K562 (cell line): ENCODE data around the gene SPIRE1. TPM values are rescaled to one million over a fixed set of nuclear protein-coding genes. Genes with fewer than 3 reads are reported as not detected.

ENCODE experiments used
- ARHGAP35 ChIP-seq: fragments of 450-650 bp; IDR thresholded peaks from 2 replicates; pipeline ENCODE4 v1.6.1; 2018; ENCODE audit not compliant: partially characterized antibody
- ASH1L ChIP-seq: fragments of 450-650 bp; IDR thresholded peaks from 2 replicates; pipeline ENCODE4 v1.6.1; 2018; ENCODE audit warnings: borderline replicate concordance, mild to moderate bottlenecking, low read depth; ENCODE audit not compliant: partially characterized antibody
- BCOR ChIP-seq: fragments of 450-650 bp; IDR thresholded peaks from 2 replicates; pipeline ENCODE4 v1.6.1; 2016
- DMBX1 ChIP-seq: fragments of 250-450 bp; sonication (Bioruptor Pico); IDR thresholded peaks from 2 replicates; pipeline ENCODE4 v1.8.0; 2022; ENCODE audit warnings: inconsistent platforms, mild to moderate bottlenecking, moderate library complexity, borderline replicate concordance
- E2F3 ChIP-seq: fragments of 250-450 bp; sonication (Bioruptor Pico); IDR thresholded peaks from 2 replicates; pipeline ENCODE4 v1.4.0; 2020; ENCODE audit warnings: mild to moderate bottlenecking
- ELK1 ChIP-seq: sonication (generic); formaldehyde crosslinking; IDR thresholded peaks from 2 replicates; pipeline ENCODE4 v1.8.1; 2022; ENCODE audit warnings: missing genetic modification reagents
- EP300 ChIP-seq: IDR thresholded peaks from 2 replicates; pipeline ENCODE4 v1.6.1; 2012; ENCODE audit warnings: low read length, improper control_type of control experiment
- HNRNPK ChIP-seq: fragments of 200-400 bp; formaldehyde crosslinking; IDR thresholded peaks from one replicate; pipeline ENCODE4 v1.6.1; 2018; ENCODE audit warnings: mild to moderate bottlenecking, low read depth, low read length; ENCODE audit not compliant: poor library complexity, severe bottlenecking
- HOXB6 ChIP-seq: fragments of 250-450 bp; sonication (Bioruptor Pico); IDR thresholded peaks from 2 replicates; pipeline ENCODE4 v1.5.1; 2022; ENCODE audit warnings: mild to moderate bottlenecking, borderline replicate concordance
- MAFG ChIP-seq: fragments of 450-650 bp; conservative IDR thresholded peaks from 2 replicates; pipeline ENCODE4 v1.6.1; 2016; ENCODE audit warnings: missing genetic modification characterization, missing compliant biosample characterization
- NCOA6 ChIP-seq: fragments of 450-650 bp; IDR thresholded peaks from 2 replicates; pipeline ENCODE4 v1.6.1; 2017; ENCODE audit warnings: mild to moderate bottlenecking
- NFIX ChIP-seq: fragments of 250-450 bp; sonication (Bioruptor Pico); IDR thresholded peaks from 2 replicates; pipeline ENCODE4 v1.4.0; 2020; ENCODE audit warnings: low read depth, mild to moderate bottlenecking, moderate library complexity
- NFRKB ChIP-seq: fragments of 450-650 bp; IDR thresholded peaks from 2 replicates; pipeline ENCODE4 v1.6.1; 2016; ENCODE audit warnings: low read depth
- NUFIP1 ChIP-seq: fragments of 450-650 bp; IDR thresholded peaks from 2 replicates; pipeline ENCODE4 v1.6.1; 2018; ENCODE audit not compliant: partially characterized antibody
- SMARCA4 ChIP-seq: fragments of 450-650 bp; IDR thresholded peaks from 2 replicates; pipeline ENCODE4 v1.6.1; 2016
- THRAP3 ChIP-seq: fragments of 450-650 bp; IDR thresholded peaks from 2 replicates; pipeline ENCODE4 v1.6.1; 2016; ENCODE audit warnings: mild to moderate bottlenecking, inconsistent platforms, borderline replicate concordance
- ZBED1 ChIP-seq: IDR thresholded peaks from 2 replicates; pipeline ENCODE4 v1.6.1; 2014
- ZBTB33 ChIP-seq: sonication (generic); formaldehyde crosslinking; IDR thresholded peaks from 2 replicates; pipeline ENCODE4 v1.8.1; 2023; ENCODE audit warnings: mild to moderate bottlenecking, missing genetic modification reagents
- ZNF277 ChIP-seq: fragments of 250-450 bp; sonication (Bioruptor Pico); IDR thresholded peaks from 2 replicates; pipeline ENCODE4 v1.8.0; 2022; ENCODE audit warnings: inconsistent platforms, mild to moderate bottlenecking, moderate library complexity, borderline replicate concordance
- ZNF699 ChIP-seq: fragments of 250-450 bp; sonication (Bioruptor Pico); IDR thresholded peaks from 2 replicates; pipeline ENCODE4 v1.8.0; 2021; ENCODE audit warnings: mild to moderate bottlenecking, moderate library complexity; ENCODE audit not compliant: insufficient replicate concordance
- polyA plus RNA-seq, 8 experiments: library from polyadenylated mRNA; depleted of rRNA in 4 of 8; stranded (reverse) in 5 of 8; unstranded in 3 of 8; fragments of >200 nt; fragmentation: Nextera tagmentation in 2 of 8; fragmentation: Illumina TruSeq in 1 of 8; extraction: Ambion mirVana in 2 of 8; extraction: Trizol in 1 of 8; gene quantifications; 2 replicates each; pipeline versions ENCODE4 v1.2.1 to v1.2.3, GENCODE V29; 2011 to 2014; ENCODE audit warnings: inconsistent platforms in 1 of 8, missing spikeins in 1 of 8
- total RNA-seq, 7 experiments: library from RNA; depleted of rRNA in 6 of 7; stranded (reverse); fragments of >200 nt in 6 of 7; fragmentation: Illumina TruSeq in 2 of 7; extraction: Trizol in 2 of 7; gene quantifications; 2 replicates each; pipeline versions ENCODE4 v1.2.1 to v1.2.3, GENCODE V29; 2011 to 2021; ENCODE audit warnings: low replicate concordance in 1 of 7
- TF ChIP-seq, protein P1 (sequence below): sonication (generic); formaldehyde crosslinking; IDR thresholded peaks from 2 replicates; pipeline ENCODE4 v1.8.0; 2023; ENCODE audit warnings: mild to moderate bottlenecking, missing genetic modification reagents
- TF ChIP-seq, protein P2 (sequence below), 2 experiments: fragments of 450-650 bp in 1 of 2; sonication (generic) in 1 of 2; formaldehyde crosslinking in 1 of 2; IDR thresholded peaks in 1 of 2; conservative IDR thresholded peaks in 1 of 2; 2 replicates each; pipeline versions ENCODE4 v1.6.1 to v1.8.1; 2016 to 2023; ENCODE audit warnings: mild to moderate bottlenecking in 2 of 2, moderate library complexity in 2 of 2, inconsistent platforms in 1 of 2, missing genetic modification reagents in 1 of 2
- TF ChIP-seq, protein P3 (sequence below): fragments of 450-650 bp; formaldehyde crosslinking; IDR thresholded peaks from 2 replicates; pipeline ENCODE4 v1.4.0; 2022; ENCODE audit warnings: missing genetic modification characterization

Gene SPIRE1
- total and polyA plus RNA-seq, 9 of the 15 experiments (the other 6 are each of a cell fraction or from before 2014, with no cell fraction given) = 2.9 to 14.0 (median 10.2) TPM

DNA sequence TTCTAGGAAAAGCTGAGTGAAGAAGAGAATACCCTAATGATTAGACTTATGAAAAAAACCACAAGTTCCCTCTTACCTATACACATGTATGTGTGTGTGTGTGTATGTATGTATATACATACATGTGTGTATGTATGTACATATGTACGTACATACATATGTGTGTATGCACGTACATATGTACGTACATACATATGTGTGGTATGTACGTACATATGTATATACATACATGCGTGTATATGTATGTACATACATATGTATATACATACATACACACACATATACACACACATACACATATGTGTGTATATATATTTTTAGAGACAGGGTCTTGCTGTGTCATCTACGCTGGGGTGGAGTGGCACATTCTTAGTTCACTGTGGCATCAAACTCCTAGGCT, 196.6 kb downstream of the SPIRE1 start (continued):
- peak; percentile 96 for TF ChIP-seq ZNF277 (CRISPR knock-in tag)
- TF ChIP-seq EP300 = no peak
- no peak for TF ChIP-seq ZBTB33 (CRISPR knock-in tag)
- TF ChIP-seq MAFG (tag) = no peak
- peak; percentile 56 for TF ChIP-seq NFIX (CRISPR knock-in tag)
- TF ChIP-seq BCOR = no peak
- no peak for TF ChIP-seq ELK1 (CRISPR knock-in tag)
- no peak for TF ChIP-seq NFRKB
- TF ChIP-seq ZNF699 (CRISPR knock-in tag) = no peak
- TF ChIP-seq NCOA6 = no peak
- TF ChIP-seq THRAP3 = no peak
- no peak for TF ChIP-seq HNRNPK
- TF ChIP-seq, protein P1, sequence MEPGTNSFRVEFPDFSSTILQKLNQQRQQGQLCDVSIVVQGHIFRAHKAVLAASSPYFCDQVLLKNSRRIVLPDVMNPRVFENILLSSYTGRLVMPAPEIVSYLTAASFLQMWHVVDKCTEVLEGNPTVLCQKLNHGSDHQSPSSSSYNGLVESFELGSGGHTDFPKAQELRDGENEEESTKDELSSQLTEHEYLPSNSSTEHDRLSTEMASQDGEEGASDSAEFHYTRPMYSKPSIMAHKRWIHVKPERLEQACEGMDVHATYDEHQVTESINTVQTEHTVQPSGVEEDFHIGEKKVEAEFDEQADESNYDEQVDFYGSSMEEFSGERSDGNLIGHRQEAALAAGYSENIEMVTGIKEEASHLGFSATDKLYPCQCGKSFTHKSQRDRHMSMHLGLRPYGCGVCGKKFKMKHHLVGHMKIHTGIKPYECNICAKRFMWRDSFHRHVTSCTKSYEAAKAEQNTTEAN (CRISPR knock-in tag) = no peak
- no peak for TF ChIP-seq NUFIP1
- no peak for TF ChIP-seq ARHGAP35
- no peak for TF ChIP-seq DMBX1
- no peak for TF ChIP-seq ASH1L
- TF ChIP-seq, protein P2, sequence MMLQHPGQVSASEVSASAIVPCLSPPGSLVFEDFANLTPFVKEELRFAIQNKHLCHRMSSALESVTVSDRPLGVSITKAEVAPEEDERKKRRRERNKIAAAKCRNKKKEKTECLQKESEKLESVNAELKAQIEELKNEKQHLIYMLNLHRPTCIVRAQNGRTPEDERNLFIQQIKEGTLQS (IDR thresholded peaks at IDR 0.05) = no peak
- TF ChIP-seq, protein P2 (CRISPR knock-in tag; conservative IDR thresholded peaks at IDR 0.05) = no peak
- no peak for TF ChIP-seq SMARCA4
- 0 out of 2 replicates have a peak, but pooled peaks have one; percentile 32 for TF ChIP-seq E2F3 (CRISPR knock-in tag)
- no peak for TF ChIP-seq ZBED1
- peak; percentile 39; the same call in 1 of the 2 replicates for TF ChIP-seq HOXB6
- TF ChIP-seq, protein P3, sequence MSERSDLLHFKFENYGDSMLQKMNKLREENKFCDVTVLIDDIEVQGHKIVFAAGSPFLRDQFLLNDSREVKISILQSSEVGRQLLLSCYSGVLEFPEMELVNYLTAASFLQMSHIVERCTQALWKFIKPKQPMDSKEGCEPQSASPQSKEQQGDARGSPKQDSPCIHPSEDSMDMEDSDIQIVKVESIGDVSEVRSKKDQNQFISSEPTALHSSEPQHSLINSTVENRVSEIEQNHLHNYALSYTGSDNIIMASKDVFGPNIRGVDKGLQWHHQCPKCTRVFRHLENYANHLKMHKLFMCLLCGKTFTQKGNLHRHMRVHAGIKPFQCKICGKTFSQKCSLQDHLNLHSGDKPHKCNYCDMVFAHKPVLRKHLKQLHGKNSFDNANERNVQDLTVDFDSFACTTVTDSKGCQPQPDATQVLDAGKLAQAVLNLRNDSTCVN (CRISPR knock-in tag) = no peak
